ENCODE measurements around the gene UBR2.
A peak's percentile ranks its signal among the peaks of the same experiment; 100 is the strongest.
"Not testable (repeated sequence)": the region's sequence is repeated elsewhere in the genome, so short reads cannot be mapped to it uniquely, and the experiment has no call there.

UBR2 gene

DNA sequence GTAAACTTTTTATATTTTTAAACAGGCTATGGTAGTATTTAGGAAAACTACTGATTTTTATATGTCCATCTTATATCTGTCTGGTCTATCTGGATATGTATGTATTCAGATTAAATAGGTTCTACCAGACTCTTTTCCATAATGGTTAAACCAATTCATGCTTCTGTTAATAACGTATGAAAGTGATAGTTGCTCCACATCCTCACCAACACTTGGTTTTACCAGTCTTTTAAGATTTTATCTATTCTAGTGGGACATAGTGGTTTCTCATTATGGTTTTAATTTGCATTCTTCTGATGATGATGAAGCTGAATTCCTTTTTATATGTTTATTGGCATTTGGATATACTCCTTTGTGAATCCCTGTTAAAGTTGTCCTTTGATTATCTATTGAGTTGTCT, 56.1 kb downstream of the UBR2 start:
- FAIRE-seq = no peak

DNA sequence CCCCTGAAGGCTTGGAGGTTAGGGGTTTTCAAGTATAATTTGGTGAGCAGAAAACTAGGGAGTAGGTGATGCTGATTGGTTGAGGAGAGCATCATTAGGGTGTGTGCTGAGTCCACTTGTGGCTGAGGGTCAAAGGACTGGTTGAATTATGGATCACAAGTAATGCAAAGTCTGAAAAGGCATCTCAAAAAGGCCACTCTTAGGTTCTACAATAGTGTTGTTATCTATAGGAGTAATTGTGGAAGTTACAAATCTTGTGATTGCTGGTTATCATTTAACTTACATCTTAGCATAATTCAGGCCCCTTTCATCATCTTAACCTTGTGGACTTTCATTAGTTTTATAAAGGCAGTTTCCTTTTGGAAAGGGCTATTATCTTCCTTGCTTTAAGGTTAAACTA, 60.8 kb downstream of the UBR2 start:
- no peak for FAIRE-seq

DNA sequence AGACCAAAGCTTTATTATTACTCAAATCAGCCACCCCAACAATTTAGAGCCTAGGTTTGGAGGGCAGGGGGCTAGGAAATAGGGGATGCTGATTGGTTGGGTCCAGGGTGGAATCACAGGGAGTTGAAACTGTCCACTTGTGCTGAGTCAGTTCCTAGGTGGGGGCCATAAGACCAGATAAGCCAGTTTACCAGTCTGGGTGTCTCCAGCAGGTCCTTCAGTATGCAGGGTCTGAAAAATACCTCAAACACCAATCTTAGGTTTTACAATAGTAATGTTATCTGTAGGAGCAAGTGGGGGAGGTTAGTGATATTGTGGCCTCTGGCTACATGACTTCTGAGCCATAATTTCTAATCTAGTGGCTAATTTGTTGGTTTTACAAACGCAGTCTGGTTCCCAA, 63.2 kb downstream of the UBR2 start:
- no peak for FAIRE-seq

DNA sequence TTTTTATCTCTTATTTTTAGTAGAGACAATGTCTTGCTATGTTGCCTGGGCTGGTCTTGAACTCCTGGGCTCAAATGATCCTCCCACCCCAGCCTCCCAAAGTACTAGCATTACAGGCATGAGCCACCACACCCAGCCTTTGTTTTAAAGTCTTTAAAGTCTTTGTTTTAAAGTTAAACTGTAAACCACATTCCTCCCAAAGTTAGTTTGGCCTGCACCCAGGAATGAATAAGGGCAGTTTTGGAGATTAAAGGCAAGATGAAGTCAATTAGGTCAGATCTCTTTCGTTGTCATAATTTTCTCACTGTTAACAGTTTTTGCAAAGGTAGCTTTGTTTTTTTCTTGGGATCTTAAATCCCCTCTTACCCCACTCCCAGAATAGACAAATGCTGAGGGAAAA, 63.8 kb downstream of the UBR2 start:
- FAIRE-seq = no peak

DNA sequence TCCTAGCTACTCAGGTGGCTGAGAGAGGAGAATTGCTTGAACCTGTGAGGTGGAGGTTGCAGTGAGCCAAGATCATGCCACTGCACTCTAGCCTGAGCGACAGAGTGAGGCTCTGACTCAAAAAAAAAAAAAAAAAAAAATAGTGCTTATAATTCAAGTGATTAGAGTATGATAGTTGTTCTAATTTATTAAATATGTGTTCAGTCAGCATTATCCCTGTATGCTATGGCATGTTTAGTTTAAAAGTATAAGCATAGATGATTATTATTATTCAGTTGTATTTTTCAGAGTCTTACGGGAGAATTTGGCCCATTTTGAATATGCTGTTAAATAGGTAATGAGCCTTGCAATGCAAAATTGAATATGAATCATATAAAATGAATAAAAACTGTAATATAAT, 64.8 kb downstream of the UBR2 start:
- no peak for FAIRE-seq

DNA sequence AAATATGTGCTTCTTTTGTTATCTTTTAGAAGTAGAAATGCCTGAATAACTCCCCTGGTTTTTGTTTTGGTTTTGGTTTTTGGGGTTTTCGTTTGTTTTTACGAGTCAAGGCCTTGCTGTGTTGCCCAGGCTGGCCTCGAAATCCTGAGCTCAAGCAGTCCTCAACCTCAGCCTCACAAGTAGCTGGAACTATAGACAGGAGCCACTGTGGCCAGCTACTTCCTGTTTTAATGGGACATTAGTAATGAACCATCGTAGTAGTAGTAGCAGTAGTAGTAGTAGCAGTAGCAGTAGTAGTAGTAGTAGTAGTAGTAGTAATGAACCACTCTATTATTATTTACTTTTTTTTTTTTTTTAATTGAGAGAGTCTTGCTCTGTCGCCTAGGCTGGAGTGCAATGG, 66.0 kb downstream of the UBR2 start:
- FAIRE-seq = no peak

DNA sequence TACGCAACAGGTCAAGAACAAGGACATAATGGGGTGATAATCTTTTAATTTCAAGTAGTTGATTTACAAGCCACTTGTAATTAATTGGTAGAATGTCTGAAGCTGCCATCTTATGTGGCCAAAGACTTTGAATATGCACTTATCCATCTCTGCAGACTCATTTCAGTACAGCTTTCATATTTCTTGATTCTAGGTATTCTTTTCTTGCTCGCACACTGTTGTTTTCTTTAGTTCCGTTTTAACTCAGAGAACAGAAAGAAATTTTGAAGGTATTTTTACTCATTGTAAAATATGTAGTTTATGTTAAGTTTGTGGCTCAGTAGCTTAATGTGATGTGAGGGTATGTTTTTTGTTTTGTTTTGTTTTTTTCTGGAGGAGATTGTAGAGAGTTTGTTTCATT, 73.9 kb downstream of the UBR2 start:
- FAIRE-seq = no peak

DNA sequence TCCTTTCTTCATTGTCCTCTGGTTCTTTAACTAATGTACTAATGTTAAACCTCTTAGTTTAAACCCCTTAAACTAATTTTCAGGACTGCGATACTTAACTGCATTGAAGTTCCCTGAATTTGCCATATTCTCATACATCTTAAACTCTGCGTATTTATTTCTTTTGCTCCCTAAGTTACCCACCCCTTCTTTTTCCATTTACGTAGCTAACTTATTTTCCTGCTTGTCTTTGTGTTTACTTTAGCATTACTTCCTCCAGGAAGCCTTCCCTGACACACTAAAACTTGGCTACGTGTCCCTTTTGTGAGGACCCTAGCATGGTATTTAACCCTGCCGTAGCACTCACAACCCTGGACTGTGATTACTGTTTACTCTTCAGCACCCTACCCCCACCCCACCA, 79.0 kb downstream of the UBR2 start:
- no peak for FAIRE-seq

DNA sequence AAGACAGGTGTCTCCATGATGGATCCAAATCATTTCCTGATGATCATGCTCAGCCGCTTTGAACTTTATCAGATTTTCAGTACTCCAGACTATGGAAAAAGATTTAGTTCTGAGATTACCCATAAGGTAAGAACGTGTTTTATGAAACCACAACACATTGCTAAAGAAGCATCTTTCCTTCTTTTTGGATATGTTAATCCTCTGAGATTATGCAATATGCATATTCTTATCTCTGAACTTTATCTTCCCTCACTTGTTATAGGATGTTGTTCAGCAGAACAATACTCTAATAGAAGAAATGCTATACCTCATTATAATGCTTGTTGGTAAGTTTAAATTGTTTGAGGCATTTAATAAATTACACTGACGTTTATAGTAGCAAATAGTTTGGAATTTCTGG, 80.4 kb downstream of the UBR2 start:
- FAIRE-seq = no peak

DNA sequence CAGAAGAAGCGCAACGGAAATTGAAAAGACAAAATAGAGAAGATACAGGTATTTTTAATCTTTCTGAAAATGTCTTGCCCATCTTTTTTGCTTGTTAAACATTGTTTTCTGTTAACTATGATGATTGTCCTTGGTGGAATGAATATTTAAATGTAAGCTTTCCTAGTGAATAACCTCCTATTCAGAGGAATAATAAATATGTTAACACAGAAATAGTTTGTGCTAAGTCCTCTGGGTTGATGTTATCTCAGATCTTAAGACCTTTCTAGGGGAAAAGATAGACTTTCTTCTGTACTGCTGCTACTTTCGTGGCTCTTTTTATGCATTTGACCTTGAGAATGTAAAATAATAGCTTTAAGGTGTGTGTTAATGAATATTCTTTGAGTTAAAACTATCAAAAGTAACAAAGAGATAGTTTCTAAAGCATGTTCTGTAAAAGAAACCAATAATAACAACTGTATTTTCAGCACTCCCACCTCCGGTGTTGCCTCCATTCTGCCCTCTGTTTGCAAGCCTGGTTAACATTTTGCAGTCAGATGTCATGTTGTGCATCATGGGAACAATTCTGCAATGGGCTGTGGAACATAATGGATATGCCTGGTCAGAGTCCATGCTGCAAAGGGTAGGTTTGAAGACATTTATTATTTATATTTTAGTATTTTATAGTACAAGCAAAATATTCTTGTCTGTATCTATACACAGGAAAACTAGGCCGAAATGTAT, 88.4 kb downstream of the UBR2 start:
- FAIRE-seq = no peak

DNA sequence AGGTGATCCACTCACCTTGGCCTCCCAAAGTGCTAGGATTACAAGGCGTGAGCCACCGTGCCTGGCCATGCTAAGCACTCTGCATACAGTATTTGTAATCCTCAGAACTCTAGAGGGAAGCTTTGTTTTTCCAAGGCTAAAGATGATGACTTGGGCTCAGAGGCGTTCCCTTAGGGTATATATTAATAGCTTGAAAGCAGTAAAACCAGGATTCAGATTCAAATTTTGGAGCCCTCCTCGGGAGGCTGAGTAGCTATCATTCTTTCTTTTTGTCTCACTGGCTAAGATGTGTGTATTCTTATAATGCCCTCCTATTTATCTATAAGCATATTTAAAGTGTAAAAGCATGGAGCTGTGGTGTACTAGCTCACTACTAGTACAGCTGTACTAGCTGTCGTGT, 90.0 kb downstream of the UBR2 start:
- FAIRE-seq = no peak

DNA sequence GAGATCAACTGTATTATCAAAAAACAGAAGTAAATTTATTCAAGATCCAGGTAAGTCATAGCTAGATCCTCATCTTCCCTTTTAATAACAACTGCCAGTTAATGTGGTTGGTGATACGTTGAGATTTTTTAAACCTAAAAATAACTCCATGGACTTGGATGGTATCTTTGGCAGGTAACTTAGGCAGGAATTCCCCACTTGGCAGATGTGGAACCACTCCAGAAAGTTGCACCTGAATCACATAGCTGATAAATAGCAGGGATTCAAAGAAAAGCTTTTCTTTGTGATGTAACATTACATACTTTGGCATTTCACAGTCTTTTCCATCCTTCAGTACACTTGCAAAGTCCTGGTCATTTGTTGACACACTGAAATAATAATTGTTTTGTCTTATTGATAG, 96.0 kb downstream of the UBR2 start:
- no peak for FAIRE-seq

DNA sequence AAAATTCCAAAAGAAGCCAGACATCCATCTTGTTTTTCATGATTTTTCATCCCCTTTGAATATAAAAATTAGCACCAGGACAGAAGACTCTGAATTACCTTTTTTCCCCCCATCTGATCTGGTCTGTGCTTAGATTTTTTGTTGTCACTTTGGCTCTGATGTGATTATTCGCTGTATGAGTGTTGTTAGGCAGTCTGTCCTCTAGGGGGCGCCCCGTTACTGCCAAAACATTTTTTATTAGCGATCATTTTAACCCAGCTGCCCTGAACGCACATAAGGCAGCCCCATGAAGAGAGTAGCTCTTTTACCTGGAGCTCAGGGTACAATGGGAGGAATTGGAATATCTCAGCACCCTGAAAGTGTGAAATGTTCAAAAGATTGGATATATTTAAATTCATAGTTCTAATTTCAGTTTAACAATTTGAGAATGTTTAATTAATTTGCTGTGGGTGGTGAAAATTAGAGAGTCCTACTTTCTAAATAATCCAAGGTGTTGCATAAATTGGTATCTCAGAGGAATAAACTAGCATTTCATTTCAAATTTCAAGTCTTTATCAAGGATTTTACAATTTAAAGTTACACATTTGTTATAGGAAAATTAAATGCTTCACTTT, 97.8 kb downstream of the UBR2 start:
- peak; percentile 72 for FAIRE-seq

DNA sequence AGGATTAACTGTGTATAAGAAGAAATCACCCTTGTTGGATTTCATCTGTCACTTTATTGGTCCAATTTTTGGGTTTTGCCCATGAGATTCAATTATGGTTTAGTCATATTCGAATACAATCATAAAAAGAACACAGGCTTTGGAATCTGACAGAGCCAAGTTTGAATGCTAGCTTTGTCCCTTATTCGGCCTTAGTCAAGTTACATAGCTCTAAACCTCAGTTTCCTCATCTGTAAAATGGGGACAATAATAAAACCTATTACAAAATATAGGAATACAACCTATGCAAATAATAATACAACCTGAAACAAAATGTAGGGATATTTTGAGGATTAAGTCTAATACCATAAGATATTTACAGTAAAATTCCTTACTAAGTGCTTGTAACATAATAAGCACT, 100.9 kb downstream of the UBR2 start:
- no peak for FAIRE-seq

DNA sequence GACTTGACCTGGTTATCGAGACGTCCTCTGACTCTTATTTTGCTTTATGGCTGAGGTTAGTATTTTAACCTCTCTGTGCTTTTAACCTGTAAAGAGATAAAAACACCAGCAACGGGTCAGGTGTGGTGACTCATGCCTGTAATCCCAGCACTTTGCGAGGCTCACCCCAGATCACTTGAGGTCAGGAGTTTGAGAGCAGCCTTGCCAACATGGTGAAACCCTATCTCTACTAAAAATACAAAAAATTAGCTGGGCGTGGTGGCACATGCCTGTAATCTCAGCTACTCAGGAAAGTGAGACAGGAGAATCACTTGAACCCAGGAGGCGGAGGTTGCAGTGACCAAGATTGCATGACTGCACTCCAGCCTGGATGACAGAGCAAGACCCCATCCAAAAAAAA, 110.5 kb downstream of the UBR2 start:
- not testable (repeated sequence) for FAIRE-seq

DNA sequence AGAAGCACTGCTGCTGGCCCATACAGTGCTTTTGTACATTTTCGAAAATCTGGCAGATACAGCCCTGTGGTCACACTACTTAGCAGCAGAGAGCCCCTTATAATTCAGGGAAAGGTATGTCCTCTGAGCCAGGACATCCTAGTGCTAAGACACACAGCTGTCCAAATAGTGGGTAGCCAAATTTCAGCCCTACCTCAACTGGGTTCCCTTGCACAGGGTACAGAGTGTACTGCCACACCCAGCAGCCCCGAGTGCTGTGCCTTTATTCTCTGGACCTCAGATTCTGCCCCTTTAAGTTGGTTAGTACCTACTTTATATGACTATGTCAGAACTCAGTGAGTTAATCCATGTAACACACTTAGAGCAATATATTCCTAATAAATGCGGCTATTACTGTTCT, 111.0 kb downstream of the UBR2 start:
- no peak for FAIRE-seq

DNA sequence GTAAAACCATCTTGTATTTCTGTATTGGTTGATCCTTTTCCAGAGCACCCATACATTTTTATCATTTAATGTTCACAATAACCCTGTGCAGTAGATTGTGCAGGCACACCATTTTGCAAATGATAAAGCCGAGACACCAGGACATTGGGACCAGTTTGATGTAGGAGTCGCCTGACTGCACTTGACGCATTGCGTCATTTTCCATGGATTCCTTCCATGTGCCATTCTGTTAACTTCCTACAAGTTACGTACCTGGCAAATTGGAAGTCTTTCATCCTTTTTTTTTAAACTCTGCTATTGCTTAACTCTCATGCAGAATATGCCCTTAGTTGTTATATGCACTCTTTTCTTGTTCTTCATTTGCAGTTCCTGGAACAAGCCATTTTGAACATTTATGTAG, 115.5 kb downstream of the UBR2 start:
- FAIRE-seq = no peak

DNA sequence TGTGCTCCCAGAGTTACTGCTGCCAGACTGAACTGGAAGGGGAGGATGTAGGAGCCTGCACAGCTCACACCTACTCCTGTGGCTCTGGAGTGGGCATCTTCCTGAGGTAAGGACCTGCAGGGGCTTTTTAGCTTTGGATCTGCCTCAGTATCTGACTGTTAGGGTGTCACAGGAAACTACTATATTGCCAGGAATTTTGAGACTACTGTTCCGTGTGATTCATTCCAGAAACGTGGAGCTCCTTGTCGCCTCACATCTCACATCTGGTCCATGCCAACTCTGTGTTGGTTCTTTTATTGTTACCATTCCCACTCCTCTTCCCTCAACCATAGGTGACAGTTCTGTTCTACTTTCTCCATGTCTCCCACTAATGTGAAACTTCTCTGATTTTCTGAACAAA, 124.5 kb downstream of the UBR2 start:
- FAIRE-seq = no peak

DNA sequence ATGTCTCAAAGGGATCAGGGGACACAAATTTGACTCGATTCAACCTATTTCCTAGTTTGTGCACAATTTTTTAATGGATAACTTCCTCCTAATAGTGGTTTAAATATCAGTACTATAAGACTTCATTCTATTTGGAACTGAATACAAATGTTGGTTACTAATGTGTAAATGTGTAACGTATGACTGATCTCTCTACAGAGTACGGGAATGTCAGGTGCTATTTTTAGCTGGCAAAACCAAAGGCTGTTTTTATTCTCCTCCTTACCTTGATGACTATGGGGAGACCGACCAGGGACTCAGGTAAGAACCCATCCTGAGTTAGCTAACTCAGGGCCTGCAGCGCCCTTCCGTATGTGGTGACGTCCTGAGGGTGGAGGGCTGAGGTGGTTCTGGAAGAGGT, 125.5 kb downstream of the UBR2 start:
- FAIRE-seq = no peak

DNA sequence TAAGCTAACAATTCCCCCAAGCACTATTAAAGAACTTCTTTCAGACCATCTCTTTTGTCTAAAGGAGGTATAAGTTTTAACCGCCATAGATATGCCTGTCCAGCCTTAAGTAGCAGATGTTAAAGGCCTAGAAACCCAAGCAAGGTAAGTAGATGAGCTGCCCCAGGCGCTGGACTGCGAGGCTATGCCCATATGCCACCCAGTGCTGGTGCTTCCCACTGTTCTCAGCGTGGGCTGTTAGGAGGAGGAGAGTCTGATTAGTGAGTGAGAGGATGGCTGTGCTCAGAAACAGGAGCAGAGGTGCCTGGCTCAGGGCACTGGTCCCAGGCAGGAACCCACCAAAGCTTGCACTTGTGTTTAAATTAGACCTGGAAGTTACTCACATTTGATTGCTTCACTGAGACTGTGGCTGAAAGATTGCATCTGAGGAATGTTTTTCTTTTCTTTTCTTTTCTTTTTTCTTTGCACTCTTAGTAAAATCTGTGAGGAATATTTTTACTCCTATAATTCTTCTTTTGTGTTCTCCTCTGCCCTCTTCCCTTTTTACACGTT, 126.4 kb downstream of the UBR2 start:
- FAIRE-seq = no peak

DNA sequence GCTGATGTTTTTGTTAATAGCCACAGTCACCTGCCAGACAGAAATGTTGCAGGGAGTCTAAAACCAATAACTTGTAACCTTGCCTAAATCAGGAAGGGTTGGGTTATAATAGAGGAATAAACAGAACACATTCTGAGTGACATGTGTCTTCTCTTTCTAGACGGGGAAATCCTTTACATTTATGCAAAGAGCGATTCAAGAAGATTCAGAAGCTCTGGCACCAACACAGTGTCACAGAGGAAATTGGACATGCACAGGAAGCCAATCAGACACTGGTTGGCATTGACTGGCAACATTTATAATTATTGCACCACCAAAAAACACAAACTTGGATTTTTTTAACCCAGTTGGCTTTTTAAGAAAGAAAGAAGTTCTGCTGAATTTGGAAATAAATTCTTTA, 127.0 kb downstream of the UBR2 start:
- no peak for FAIRE-seq

DNA sequence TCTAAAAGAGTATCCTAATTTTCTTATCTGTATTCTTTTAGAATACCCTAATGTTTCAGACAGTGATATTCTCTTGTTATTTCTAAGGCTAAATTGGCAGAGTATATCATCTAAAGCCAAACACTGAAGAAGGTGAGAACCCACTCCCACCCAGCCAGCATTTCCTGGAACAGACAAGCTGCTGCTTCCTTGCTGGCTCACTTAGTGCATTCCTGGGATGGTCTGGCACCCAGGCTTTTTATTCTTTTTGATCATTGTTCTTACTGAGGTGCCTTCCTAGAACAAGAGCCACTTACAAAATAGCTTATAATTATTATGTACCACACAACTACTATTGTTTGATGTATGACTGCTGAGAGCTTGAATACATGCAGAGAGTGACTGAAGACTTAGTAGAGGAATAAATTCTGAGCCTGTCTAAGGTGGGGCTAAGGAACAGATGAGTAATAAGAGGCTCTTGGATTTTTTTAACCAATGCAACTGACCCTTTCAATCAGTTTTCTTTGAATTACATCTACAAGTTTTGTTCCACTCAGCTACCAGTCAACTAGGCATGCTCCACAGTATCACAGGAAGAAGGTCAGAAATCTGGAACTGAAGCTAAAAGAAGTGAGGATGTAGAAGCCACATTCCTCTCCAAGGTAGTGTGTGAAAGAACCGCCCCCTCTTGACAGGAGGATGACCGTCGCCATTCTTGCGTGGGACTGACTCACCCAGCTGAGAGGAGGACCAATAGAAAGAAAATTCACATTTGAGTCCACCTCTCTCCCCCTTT, 128.5 kb downstream of the UBR2 start:
- FAIRE-seq = no peak

DNA sequence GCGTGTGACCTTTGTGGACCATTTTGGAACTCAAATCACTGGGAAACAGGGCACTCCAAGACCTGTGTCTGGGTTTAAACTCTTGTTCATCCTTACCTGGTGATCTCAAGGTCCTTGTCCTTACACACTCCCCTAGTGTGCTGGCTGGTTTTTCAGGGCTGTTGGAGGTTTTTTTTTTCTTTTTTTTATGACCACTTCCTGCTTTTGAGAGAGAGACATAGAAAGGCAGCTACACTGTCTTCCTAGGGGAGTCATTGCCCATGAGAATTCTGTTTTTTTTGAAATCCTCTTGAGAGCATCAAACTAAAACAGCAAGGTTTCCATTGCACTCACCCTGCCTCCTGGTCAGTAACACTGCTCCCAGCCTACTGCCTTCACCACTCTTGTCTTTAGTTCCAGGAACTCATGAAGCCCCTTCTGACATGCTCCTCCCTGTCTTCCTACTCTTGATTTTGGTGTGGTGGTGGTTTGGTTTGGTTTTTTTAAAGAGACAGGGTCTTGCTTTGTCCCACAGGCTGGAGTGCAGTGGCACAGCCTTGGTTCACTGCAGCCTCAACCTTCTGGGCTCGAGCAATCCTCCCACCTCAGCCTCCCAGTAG, 130.0 kb downstream of the UBR2 start:
- FAIRE-seq = no peak

DNA sequence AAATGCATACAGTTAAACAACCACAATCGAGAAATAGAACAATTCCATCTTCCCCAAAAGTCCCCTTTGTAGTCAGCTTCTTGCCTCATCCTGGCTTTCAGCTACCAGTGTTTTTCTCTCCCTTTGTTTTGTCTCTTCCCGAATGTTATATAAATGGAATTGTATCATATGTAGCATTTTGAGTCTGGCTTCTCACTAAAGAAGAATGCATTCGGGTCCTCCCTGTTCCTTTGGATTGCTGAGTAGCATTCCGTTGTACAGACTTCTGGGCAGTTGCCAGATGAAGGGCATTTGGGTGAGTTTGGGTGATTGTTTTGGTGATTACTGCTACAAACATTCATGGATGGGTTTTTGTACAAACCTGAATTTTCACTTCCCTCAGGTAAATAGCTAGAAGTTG, 130.8 kb downstream of the UBR2 start:
- FAIRE-seq = no peak
